NCI-H146 (cell line): ENCODE measurements around the gene HSD17B7.
"Not testable (repeated sequence)": the region's sequence is repeated elsewhere in the genome, so short reads cannot be mapped to it uniquely, and the experiment has no call there.

Experiments
- DNase-seq: peaks from one replicate; lab custom pipeline; 2025; lab: John Stamatoyannopoulos, UW

The HSD17B7 gene

DNA sequence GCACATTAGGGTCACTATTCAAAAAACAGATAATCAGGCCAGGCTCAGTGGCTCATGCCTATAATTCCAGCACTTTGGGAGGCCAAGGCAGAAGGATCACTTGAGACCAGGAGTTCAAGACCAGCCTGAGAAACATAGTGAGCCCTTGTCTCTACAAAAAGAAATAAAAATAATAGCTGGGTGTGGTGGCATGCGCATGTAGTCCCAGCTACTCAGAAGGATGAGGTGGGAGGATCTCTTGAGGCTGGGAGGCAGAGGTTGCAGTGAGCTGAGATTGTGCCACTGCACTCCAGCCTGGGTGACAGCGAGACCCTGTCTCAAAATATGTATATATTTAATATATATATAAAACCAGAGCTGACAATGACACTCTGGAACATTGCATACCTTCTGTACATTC, 21.9 kb downstream of the HSD17B7 start:
- DNase-seq = not testable (repeated sequence)

DNA sequence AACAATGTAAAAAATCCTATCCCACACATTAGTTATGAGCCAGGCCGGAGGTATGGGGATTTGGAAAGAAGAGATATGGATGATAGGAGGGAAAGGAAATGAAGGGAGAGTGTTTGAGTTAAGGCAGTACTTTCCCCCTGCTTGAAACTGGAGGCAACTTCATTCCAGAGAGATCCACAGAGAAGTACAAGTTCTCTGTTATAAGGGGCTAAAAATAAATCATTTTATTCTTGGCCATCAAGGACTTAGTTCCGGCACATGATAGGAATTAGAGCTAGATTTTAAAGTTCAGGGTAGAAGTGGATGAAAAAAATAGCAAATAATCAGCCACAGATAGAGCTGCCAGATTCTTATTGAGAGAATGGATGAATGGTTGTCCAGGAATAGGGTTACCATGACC, 27.6 kb downstream of the HSD17B7 start:
- not testable (repeated sequence) for DNase-seq

DNA sequence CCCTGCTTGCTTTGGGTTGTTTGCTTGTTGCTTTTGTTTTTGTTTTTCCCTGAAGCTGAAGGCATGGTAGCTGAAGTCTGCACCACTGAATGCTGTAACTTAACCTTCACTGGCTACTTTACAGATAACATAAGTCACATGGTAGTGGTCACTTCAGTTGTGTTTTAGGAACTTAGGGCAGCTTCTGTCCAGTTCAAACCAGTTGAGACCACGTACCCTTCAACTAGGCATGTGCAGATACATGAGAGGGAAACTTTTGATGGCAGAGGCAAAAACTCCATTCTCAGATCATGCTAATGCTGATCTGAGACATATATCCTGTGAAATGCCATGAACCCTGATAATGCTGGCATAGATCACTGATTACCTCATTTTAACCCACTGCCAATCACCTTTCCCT, 28.2 kb downstream of the HSD17B7 start:
- not testable (repeated sequence) for DNase-seq

- DNase-seq = peak; percentile 83
Measured at GRCh38 chr1:162822391-162823200, 32.1 kb downstream of the HSD17B7 start.

DNA sequence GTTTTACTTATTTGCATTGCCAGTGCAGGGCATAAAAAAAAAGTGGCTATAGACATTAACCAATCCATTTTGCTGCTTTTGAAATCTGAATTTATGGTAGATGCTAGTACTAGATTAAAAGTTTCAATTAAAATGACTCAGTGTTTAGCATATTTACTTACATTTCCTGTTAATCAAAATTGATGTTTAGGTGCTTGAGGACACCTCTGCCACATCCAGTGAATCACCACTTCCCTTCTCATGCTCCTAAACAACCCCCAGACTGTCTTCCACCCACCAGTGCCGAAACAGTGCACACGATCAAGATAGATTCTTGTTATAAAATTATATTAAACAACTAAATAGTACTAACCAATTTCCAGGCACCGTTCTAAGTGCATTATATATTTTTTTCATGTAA, 32.7 kb downstream of the HSD17B7 start:
- no peak for DNase-seq

DNA sequence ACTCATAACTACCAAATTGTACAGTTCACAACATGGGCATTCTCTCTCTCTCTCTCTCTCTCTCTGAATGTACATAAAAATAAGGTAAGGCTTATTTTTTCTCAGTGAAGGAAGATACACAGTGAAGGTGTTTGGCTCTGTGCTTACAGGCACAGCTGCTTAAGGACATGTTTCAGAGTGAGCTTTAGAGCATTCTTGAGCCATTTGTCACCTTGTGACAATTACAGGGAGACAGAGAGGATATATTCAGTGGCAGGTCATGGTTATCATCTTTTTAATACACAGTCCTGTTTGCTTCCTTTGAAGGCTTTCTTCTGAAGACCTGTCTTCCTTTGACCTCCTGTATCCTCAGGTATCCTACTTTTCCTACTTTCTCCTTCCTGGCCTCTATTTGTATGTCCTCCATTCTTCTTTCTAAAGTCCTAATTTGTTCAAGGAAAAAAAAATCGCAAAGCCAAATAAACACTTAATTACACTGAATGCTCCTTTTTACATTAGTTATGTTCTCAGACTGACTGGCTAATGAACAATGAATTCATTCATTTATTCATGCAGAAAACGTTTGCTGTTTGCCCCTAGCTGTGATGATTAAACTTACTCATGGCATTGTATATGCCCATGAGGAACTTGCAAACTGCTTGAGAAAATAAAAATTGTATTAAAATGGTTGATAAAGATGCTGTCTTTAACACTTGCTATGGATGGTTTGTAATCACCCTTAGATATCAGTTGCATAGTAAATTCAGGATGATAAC, 33.4 kb downstream of the HSD17B7 start:
- no peak for DNase-seq

- no peak for DNase-seq
Measured at GRCh38 chr1:162829268-162829667, 38.8 kb downstream of the HSD17B7 start.

- DNase-seq = no peak
Measured at GRCh38 chr1:162832470-162832869, 42.0 kb downstream of the HSD17B7 start.

DNA sequence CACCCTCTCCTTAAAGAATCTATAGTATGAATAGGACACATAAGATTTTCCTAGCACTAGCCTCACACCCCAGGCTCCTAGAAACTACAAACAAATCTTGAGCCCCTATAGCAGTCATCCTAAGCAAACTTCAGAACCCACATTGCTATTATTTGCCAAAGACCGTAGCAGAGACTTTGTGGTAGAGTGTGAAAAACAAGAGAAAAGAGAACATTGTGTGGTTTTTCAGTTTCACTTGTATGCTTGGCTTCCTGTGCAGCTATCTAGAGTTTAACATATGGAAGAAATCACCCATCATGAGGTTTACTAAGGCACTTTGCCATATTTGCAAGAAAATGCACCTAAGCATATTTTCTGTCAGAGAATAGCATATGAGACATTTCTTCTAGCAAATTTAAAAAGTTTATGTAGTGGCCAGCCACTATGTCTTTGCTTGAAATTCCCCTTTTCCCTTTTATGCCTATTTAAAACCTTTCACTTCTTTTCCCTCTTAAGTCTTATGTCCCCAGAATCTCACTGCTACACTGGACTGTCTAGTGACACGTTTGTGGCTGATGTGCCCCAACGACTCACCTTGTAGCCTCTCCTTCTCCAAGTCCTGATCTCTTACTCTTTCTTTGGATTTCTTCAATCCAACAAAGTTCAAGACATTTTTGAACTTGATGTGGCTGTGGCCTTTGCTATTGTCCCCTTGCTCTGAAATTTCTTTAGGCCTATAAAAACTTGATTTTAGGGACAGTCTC, 44.8 kb downstream of the HSD17B7 start:
- no peak for DNase-seq

- no peak for DNase-seq
Measured at GRCh38 chr1:162838863-162839262, 48.4 kb downstream of the HSD17B7 start.

DNA sequence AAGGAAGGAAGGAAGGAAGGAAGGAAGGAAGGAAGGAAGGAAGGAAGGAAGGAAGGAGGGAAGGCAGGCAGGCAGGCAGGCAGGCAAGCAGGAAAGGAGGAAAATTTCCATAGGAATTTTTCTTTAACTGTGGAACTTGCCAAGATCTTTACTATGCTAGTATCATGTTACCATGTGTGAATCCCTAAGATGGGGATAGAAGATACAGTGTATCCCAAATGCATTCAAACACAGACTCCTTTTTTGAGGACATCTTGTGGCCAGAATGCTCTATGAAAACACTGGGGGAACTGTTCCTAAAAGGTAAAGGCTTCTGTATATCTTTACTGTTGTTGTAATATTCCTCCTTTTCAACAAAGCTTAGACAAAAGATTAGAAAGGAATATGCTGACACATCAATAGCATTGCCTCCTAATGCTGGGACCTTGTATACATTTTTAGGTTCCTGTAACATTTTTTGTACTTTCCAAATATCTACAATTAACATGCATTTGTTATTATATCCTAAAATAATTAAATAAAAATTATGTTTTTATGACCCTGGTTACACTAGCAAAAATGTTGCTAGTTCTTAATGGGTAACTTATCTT, 49.8 kb downstream of the HSD17B7 start:
- no peak for DNase-seq

DNA sequence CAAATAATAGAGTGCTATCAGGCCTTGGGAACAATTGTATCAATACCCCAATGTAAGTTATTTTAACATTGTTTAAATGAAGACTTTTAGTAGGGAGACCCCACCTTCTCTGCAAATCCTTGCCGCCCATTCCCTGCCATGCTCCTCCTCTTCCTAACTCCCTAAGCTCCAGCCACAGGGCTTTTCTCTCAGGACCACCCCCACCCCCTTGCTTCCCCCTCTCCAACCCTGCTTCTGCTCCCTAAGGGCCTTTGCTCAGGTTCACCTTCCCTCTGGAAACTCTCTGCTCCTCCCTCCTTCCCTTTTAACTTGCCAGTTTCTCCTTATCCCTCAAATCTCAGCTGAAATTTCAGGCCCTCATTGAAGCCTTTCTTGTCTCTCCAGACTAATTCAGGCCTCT, 53.7 kb downstream of the HSD17B7 start:
- no peak for DNase-seq

DNA sequence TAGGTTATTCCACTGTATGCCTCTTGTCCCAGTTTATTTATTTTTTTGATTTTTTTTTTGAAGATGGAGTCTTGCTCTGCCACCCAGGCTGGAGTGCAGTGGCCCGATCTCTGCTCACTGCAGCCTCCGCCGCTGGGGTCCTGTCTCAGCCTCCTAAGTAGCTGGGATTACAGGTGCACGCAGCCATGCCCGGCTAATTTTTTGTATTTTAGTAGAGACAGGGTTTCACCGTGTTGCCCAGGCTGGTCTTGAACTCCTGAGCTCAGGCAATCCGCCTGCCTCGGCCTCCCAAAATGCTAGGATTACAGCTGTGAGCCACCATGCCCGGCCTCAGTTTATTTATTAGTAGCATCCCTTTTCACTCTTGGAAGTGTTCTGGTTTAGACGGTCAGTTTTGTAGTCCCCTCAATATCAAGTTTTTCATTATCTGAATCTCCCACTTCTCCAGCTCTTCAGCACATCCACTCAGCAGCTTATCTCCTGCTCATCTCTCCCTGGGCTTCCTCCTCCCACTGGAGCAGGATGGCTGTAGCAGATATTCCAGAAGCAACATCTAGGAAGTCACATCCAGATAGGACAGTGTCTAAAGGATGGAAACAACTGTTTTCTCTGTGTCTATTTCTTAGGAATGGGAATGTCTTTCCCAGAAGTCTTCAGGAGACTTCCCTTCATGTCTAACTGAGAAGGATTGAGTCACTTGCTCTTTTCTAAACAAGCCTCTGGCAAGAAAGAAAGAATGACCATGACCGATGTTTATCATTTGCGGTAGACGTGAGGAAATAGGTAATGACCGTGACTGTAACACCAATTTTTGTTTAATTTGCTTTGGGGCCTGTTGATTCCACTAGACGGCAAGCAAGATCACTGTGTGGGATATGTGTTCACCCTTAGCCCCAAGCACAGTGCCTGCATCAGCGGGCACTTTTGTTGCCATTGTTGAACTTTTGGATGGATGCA, 56.0 kb downstream of the HSD17B7 start:
- DNase-seq = no peak

DNA sequence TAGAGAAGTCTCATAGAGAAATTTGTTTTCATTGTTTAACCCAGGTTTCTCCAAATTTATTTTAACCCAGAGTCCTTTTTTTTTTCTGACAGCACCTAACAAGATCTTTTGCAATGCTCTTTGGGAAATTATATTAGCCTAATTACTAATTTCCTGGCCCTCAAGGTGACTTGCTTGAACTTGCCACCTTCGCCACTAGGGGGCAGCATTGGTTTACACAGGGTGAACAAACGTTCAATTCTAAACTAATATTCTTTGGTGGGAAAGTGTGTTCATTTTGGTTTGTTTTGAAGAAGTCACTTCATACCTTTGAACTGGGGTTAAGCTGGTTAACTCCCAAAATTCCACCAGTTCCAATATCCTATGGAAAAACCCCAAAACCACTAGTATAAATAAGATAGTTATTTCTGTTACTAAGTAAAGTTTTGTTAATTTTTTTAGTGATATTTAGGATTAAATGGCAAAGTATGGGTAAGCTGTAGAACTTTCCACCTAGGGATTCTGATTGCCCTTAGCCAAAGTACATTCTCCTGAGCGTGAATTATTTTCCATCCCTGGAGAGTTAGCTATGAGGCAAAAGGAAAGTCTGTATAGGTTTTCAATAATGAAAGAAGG, 57.4 kb downstream of the HSD17B7 start:
- peak; percentile 76 for DNase-seq

- DNase-seq = no peak
Measured at GRCh38 chr1:162849711-162850110, 59.2 kb downstream of the HSD17B7 start.

DNA sequence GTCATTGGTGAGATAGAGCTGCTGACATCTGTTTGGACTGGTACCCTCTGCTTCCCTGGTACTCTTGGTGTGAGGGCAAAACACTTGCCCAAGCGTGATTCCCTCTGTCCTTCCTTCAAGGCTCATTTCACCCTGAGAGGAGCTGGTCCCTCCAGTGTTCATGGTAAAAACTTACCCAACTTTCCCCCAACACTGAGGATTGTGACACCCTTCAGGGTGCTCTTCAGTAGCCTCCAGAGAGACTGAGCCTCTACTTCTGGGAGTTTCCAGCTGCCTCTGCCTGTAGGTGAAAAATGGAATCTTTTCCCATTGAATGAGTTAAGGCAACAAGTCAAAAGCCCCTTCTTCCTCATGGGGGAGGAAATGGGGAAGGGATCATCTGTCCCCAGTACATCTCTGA, 60.8 kb downstream of the HSD17B7 start:
- DNase-seq = no peak

GRCh38 chr1:162854245-162854882, 63.9 kb downstream of the HSD17B7 start:
- peak; percentile 78 for DNase-seq

DNA sequence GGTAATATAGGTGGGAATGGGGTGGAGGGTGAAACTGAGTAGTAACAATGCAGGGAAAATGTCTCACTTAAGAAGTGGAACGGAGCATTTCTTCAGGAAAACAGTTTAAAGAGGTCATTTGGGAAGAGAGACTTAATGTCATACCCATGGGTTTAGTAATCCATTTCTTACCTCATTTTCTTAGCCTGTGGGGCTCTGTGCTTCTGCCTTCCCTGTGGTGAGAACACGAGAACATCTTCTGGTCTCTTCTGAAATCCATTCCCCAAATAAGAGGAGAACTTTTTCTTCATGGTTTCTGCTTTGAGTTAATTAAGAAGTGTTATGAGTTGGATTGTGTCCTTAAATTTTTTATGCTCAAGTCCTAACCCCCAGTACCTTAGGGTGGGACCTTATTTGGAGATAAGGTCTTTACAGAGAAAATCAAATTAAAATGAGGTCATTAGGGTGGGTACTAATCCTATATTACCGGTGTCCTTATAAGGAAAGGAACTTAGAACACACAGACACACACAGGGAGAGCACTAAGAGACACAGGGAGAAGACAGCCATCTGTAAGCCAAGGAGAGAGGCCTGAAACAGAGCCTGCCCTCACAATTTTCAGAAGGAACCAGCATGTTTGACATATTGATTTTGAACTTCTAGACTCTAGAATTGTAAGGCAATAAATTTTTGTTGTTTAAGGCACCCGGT, 65.1 kb downstream of the HSD17B7 start:
- no peak for DNase-seq

GRCh38 chr1:162856260-162856659, 65.8 kb downstream of the HSD17B7 start:
- DNase-seq = no peak

DNA sequence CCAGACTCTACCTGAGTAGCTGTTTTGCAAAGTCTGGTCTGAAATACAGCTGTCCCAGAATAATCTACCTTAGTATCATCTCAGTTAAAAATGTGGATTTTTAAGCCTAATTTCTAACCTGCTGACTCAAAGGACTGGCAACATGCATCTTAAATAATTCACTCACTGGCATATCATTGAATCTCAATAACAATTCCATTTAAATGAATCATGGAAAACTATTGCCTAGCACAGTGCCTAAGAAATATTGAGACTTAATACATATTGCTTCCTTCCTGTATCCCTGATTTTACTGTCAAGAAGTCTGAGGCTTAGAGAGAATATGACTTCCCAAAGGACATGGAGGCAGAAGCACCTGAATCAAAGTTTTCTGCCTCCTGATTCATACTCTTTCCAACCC, 67.3 kb downstream of the HSD17B7 start:
- DNase-seq = no peak
